B cell (primary cell): ENCODE measurements around the gene TMEM52. TPM values are rescaled to one million over a fixed set of nuclear protein-coding genes. Genes with fewer than 3 reads are reported as not detected.

Source experiments
- ATAC-seq: fragments of 200-7000 bp; cut with Tn5 transposase; one replicate; pipeline ENCODE4 v1.10.0; 2021; ENCODE audit warnings: low read depth, mild to moderate bottlenecking, moderate number of reproducible peaks, moderate library complexity
- CTCF ChIA-PET: fragments of 350-600 bp; sonication (Branson Sonifier 250); formaldehyde crosslinking; loops from one replicate; lab custom pipeline; 2021; ENCODE audit warnings: antibody characterized with exemption, inconsistent platforms; lab: Charles Lee
- POLR2A ChIA-PET: fragments of 350-600 bp; sonication (Branson Sonifier 250); formaldehyde crosslinking; loops from one replicate; lab custom pipeline; 2021; ENCODE audit warnings: antibody characterized with exemption; lab: Charles Lee
- DNase-seq: peaks from one replicate; pipeline ENCODE4 v3.0.0; 2013
- H2AFZ ChIP-seq: 2 replicates; pipeline ENCODE4 v1.6.1; 2012; ENCODE audit warnings: mild to moderate bottlenecking, low read depth, low read length; ENCODE audit not compliant: insufficient read depth, poor library complexity, severe bottlenecking
- H3K27ac ChIP-seq, 2 donors: 1 replicate in 1 of 2; 2 replicates in 1 of 2; pipeline ENCODE4 v1.5.1; 2012 to 2013; ENCODE audit warnings: low read length in 2 of 2, mild to moderate bottlenecking in 2 of 2, moderate library complexity in 1 of 2
- H3K27me3 ChIP-seq, 4 experiments: fragments of 200-600 bp in 1 of 4; sonication (generic) in 1 of 4; replicated peaks in 1 of 4; 1 replicate in 2 of 4; 2 replicates in 2 of 4; pipeline versions ENCODE4 v1.6.1 to v1.7.0; 2013 to 2016; ENCODE audit warnings: low read length in 3 of 4, mild to moderate bottlenecking in 2 of 4, mixed read lengths in 1 of 4, moderate library complexity in 1 of 4; ENCODE audit not compliant: insufficient read depth in 4 of 4, control insufficient read depth in 3 of 4; ENCODE audit errors: control extremely low read depth in 1 of 4
- H3K36me3 ChIP-seq, 2 experiments: replicated peaks in 1 of 2; 1 replicate in 1 of 2; 2 replicates in 1 of 2; pipeline versions ENCODE4 v1.6.1 to v1.7.1; 2013; ENCODE audit warnings: low read length in 1 of 2; ENCODE audit not compliant: insufficient read depth in 2 of 2, control insufficient read depth in 1 of 2; ENCODE audit errors: control extremely low read depth in 1 of 2, extremely low read depth in 1 of 2
- H3K4me1 ChIP-seq, 2 donors: fragments of 200-600 bp in 1 of 2; sonication (generic) in 1 of 2; 1 replicate in 1 of 2; 2 replicates in 1 of 2; pipeline versions ENCODE4 v1.5.1 to v1.6.1; 2013 to 2017; ENCODE audit warnings: low read length in 2 of 2; ENCODE audit not compliant: control insufficient read depth in 2 of 2, insufficient read depth in 2 of 2
- H3K4me2 ChIP-seq: replicated peaks from 2 replicates; pipeline ENCODE3; 2012; ENCODE audit warnings: mild to moderate bottlenecking, low read depth, low read length; ENCODE audit not compliant: poor library complexity, severe bottlenecking
- H3K4me3 ChIP-seq, 5 experiments: fragments of 200-600 bp in 1 of 5; sonication (generic) in 1 of 5; 1 replicate in 3 of 5; 2 replicates in 2 of 5; pipeline versions ENCODE4 v1.5.1 to v1.7.0; 2011 to 2016; ENCODE audit warnings: low read length in 4 of 5, mild to moderate bottlenecking in 4 of 5, low read depth in 2 of 5, control low read depth in 1 of 5, moderate library complexity in 1 of 5; ENCODE audit not compliant: insufficient read depth in 1 of 5; ENCODE audit errors: control extremely low read depth in 1 of 5, extremely low read depth in 1 of 5
- H3K79me2 ChIP-seq: fragments of 200-600 bp; sonication (generic); one replicate; pipeline ENCODE4 v1.6.0; 2016; ENCODE audit warnings: low read length; ENCODE audit not compliant: control insufficient read depth, insufficient read depth
- H3K9ac ChIP-seq: fragments of 200-600 bp; sonication (generic); 2 replicates; pipeline ENCODE4 v1.6.1; 2017; ENCODE audit warnings: mild to moderate bottlenecking, low read length, moderate library complexity
- H3K9me3 ChIP-seq, 3 donors: one replicate each; pipeline versions ENCODE4 v1.6.1 to v1.7.1; 2013; ENCODE audit warnings: low read length in 2 of 3; ENCODE audit not compliant: control insufficient read depth in 2 of 3, insufficient read depth in 1 of 3; ENCODE audit errors: control extremely low read depth in 1 of 3
- H4K20me1 ChIP-seq: 2 replicates; pipeline ENCODE4 v1.6.0; 2012; ENCODE audit warnings: mild to moderate bottlenecking, low read length; ENCODE audit not compliant: insufficient read depth, control insufficient read depth, poor library complexity, severe bottlenecking
- H3K27ac Mint-ChIP-seq: one replicate; pipeline ENCODE4 v1.8.0; 2021; ENCODE audit warnings: mixed read lengths
- H3K27me3 Mint-ChIP-seq: one replicate; pipeline ENCODE4 v1.8.0; 2021; ENCODE audit warnings: mixed read lengths
- H3K4me1 Mint-ChIP-seq: one replicate; pipeline ENCODE4 v1.8.0; 2021; ENCODE audit warnings: mixed read lengths
- H3K4me3 Mint-ChIP-seq: one replicate; pipeline ENCODE4 v1.8.0; 2021; ENCODE audit warnings: mixed read lengths
- H3K9me3 Mint-ChIP-seq: one replicate; pipeline ENCODE4 v1.8.0; 2022; ENCODE audit warnings: mixed read lengths; ENCODE audit not compliant: insufficient read depth
- EZH2 ChIP-seq: IDR thresholded peaks from 2 replicates; pipeline ENCODE4 v1.6.1; 2012; ENCODE audit warnings: borderline replicate concordance, low read depth, mild to moderate bottlenecking, moderate library complexity, low read length; ENCODE audit not compliant: insufficient read depth, poor library complexity, severe bottlenecking
- WGBS: methylation state at CpG from one replicate; pipeline ENCODE4 v1.1.5; 2013; ENCODE audit warnings: missing lambda C conversion rate; ENCODE audit not compliant: insufficient coverage; 5-methylcytosine and 5-hydroxymethylcytosine counted together
- intact Hi-C: fragments of 100-400 bp; cut with micrococcal nuclease; formaldehyde crosslinking; loops from one replicate; pipeline ENCODE4 v1.10.0; 2022
- polyA plus RNA-seq: library from polyadenylated mRNA; depleted of rRNA; stranded (reverse); fragments of >200 nt; gene quantifications from 2 replicates; pipeline ENCODE4 v1.2.3, GENCODE V29; 2012
- total RNA-seq, 2 donors: library from RNA; stranded (reverse); fragments of 120-200 nt in 1 of 2; gene quantifications; 1 replicate in 1 of 2; 2 replicates in 1 of 2; pipeline versions ENCODE4 v1.2.3 to v1.2.4, GENCODE V29; 2013 to 2022
- TF ChIP-seq, protein P1 (sequence below): fragments of 200-600 bp; IDR thresholded peaks from one replicate; pipeline ENCODE4 v1.8.0; 2022; ENCODE audit warnings: antibody characterized with exemption, mild to moderate bottlenecking

The TMEM52 gene
- total and polyA plus RNA-seq, 2 donors (not counting 1 experiment from before 2014, with no cell fraction given): 0.69 to 1.00 TPM

DNA sequence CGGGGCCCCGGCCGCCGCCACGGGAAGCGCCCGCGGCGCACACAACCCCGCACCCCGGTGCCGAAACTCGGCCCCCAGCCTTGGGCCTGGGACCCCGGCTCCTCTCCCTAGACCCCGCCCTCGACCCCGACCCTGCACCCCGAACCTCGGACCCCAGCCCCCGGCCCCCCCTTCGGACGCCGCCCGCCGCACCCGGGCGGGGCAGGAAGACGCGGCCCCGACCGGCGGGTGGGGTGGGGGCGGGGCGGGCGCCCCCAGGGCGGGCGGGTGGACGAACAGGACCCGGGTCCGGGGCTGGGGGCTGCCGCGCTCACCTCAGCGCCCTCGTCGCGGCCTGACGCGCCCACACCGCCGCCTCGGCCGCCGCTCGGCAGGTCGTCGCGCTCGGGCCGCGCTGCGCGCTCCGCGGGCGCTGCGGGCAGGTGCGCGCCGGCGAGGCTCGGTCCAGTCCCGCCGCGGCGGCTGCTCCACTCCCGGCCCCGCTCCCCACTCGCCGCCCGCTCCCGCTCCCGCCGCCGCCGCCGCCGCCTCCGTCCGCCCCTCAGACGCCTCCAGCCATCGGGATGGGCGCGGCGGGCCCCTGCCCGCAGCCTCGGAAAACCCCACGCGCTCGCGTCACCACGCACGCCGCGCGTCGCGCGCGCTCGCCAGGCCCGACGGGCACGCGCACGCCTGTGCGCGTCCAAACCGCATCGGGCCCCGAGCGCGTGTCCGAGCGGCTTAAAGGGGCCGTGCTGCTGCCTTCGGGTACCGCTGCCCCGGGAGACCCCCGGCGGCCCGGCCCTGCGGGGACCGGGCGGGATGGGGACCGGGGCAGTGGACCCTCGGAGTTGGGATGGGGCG, 28.4 kb downstream of the TMEM52 start, which contains the start of gene GNB1:
GNB1 (minus strand) TSS at position 582 of the 843 bp plus-strand sequence. CDS start 65,634 bp downstream, outside the sequence.
- Histone ChIP-seq H3K27ac (peak within 1 kb of the TSS; percentile 72 to 86), H3K9me3 (no peaks in the 10 kb centered on the region), H3K36me3 (no peaks in the 10 kb centered on the region), H2AFZ (peak within 1 kb of the TSS; percentile 82), H4K20me1 (peaks cover 44% of the 10 kb centered on the region), H3K4me2 (peak within 1 kb of the TSS; percentile 97), H3K27me3 (no peaks in the 10 kb centered on the region), H3K4me3 (peak within 1 kb of the TSS; percentile 63 to 88 (median 79)), H3K79me2 (peaks cover 50% of the 10 kb centered on the region), H3K4me1 (peaks cover 53 to 74% of the 10 kb centered on the region in 2 donors), H3K9ac (peak within 1 kb of the TSS; percentile 83)
- peak within 1 kb of the TSS; percentile 91 for H3K4me3 Mint-ChIP-seq
- ATAC-seq: peak; percentile 60
- H3K27me3 Mint-ChIP-seq: no peaks in the 10 kb centered on the region
- POLR2A ChIA-PET: interaction anchor here (0.6 to 2.0 kb wide), 4 partner anchors 11 to 111 kb away, joined by 5 to 7 read pairs (median 6); no protein-coding TSS in a partner anchor
- peak within 1 kb of the TSS; percentile 96 for H3K27ac Mint-ChIP-seq
- TF ChIP-seq, protein P1, sequence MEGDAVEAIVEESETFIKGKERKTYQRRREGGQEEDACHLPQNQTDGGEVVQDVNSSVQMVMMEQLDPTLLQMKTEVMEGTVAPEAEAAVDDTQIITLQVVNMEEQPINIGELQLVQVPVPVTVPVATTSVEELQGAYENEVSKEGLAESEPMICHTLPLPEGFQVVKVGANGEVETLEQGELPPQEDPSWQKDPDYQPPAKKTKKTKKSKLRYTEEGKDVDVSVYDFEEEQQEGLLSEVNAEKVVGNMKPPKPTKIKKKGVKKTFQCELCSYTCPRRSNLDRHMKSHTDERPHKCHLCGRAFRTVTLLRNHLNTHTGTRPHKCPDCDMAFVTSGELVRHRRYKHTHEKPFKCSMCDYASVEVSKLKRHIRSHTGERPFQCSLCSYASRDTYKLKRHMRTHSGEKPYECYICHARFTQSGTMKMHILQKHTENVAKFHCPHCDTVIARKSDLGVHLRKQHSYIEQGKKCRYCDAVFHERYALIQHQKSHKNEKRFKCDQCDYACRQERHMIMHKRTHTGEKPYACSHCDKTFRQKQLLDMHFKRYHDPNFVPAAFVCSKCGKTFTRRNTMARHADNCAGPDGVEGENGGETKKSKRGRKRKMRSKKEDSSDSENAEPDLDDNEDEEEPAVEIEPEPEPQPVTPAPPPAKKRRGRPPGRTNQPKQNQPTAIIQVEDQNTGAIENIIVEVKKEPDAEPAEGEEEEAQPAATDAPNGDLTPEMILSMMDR: no peak
- no peak for TF ChIP-seq EZH2
- intact Hi-C loops: loop anchor here (1.0 to 2.0 kb wide), 5 partner anchors 19 to 275 kb away; partner anchors contain the start of genes MIB2 and TMEM52
- no peaks in the 10 kb centered on the region for H3K9me3 Mint-ChIP-seq
- DNase-seq: peak; percentile 98
- under 1% methylated on average over 134 of the region's 137 CpGs for WGBS
- peaks cover 60% of the 10 kb centered on the region for H3K4me1 Mint-ChIP-seq
- CTCF ChIA-PET: interaction anchor here (1.1 to 1.7 kb wide), 3 partner anchors 16 to 111 kb away, joined by 7 to 21 read pairs (median 7); no protein-coding TSS in a partner anchor
